ENCODE data around the gene PPP2R2B.

- TF ChIP-seq YY1 (IDR thresholded peaks at IDR 0.05; ENCODE audit: low read depth) (no peak), EGR1 (IDR thresholded peaks at IDR 0.05) (no peak), EP300 (IDR thresholded peaks at IDR 0.05; ENCODE audit: borderline replicate concordance) (no peak), CREB1 (IDR thresholded peaks at IDR 0.05; ENCODE audit: low read depth) (no peak), MAX (IDR thresholded peaks at IDR 0.05) (no peak), TEAD4 (IDR thresholded peaks at IDR 0.05) (no peak), CEBPB (IDR thresholded peaks at IDR 0.05) (no peak), RAD21 (IDR thresholded peaks at IDR 0.05; ENCODE audit: low read depth) (no peak), TAF1 (IDR thresholded peaks at IDR 0.05; ENCODE audit: low read depth) (no peak), ZBTB7A (IDR thresholded peaks at IDR 0.05; ENCODE audit: low read depth) (no peak)
- TF ChIP-seq, protein P1, sequence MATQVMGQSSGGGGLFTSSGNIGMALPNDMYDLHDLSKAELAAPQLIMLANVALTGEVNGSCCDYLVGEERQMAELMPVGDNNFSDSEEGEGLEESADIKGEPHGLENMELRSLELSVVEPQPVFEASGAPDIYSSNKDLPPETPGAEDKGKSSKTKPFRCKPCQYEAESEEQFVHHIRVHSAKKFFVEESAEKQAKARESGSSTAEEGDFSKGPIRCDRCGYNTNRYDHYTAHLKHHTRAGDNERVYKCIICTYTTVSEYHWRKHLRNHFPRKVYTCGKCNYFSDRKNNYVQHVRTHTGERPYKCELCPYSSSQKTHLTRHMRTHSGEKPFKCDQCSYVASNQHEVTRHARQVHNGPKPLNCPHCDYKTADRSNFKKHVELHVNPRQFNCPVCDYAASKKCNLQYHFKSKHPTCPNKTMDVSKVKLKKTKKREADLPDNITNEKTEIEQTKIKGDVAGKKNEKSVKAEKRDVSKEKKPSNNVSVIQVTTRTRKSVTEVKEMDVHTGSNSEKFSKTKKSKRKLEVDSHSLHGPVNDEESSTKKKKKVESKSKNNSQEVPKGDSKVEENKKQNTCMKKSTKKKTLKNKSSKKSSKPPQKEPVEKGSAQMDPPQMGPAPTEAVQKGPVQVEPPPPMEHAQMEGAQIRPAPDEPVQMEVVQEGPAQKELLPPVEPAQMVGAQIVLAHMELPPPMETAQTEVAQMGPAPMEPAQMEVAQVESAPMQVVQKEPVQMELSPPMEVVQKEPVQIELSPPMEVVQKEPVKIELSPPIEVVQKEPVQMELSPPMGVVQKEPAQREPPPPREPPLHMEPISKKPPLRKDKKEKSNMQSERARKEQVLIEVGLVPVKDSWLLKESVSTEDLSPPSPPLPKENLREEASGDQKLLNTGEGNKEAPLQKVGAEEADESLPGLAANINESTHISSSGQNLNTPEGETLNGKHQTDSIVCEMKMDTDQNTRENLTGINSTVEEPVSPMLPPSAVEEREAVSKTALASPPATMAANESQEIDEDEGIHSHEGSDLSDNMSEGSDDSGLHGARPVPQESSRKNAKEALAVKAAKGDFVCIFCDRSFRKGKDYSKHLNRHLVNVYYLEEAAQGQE (IDR thresholded peaks at IDR 0.05; ENCODE audit: low read depth) = no peak
Observed at GRCh38 chr5:146788898-146789297, 89.7 kb downstream of the PPP2R2B start.
